Measurements from ENCODE around the gene RAD50.
"Not testable (repeated sequence)": the region's sequence is repeated elsewhere in the genome, so short reads cannot be mapped to it uniquely, and the experiment has no call there.

DNA sequence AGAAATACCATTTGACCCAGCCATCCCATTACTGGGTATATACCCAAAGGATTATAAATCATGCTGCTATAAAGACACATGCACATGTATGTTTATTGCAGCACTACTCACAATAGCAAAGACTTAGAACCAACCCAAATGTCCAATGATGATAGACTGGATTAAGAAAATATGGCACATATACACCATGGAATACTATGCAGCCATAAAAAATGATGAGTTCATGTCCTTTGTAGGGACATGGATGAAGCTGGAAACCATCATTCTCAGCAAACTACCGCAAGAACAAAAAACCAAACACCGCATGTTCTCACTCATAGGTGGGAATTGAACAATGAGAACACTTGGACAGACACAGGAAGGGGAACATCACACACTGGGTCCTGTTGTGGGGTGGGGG is 27.8 kb downstream of the RAD50 start:
- TF ChIP-seq, protein P1, sequence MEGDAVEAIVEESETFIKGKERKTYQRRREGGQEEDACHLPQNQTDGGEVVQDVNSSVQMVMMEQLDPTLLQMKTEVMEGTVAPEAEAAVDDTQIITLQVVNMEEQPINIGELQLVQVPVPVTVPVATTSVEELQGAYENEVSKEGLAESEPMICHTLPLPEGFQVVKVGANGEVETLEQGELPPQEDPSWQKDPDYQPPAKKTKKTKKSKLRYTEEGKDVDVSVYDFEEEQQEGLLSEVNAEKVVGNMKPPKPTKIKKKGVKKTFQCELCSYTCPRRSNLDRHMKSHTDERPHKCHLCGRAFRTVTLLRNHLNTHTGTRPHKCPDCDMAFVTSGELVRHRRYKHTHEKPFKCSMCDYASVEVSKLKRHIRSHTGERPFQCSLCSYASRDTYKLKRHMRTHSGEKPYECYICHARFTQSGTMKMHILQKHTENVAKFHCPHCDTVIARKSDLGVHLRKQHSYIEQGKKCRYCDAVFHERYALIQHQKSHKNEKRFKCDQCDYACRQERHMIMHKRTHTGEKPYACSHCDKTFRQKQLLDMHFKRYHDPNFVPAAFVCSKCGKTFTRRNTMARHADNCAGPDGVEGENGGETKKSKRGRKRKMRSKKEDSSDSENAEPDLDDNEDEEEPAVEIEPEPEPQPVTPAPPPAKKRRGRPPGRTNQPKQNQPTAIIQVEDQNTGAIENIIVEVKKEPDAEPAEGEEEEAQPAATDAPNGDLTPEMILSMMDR (conservative IDR thresholded peaks at IDR 0.05; ENCODE audit: low read depth, low read length) = not testable (repeated sequence)
- TF ChIP-seq POLR2A (IDR thresholded peaks at IDR 0.05; ENCODE audit: low read depth, low read length); RAD21 (IDR thresholded peaks at IDR 0.05; ENCODE audit: low read length); FOS (IDR thresholded peaks at IDR 0.05; ENCODE audit: low read depth, low read length); MXI1 (IDR thresholded peaks at IDR 0.05; ENCODE audit: borderline replicate concordance, low read depth, low read length); BHLHE40 (IDR thresholded peaks at IDR 0.05; ENCODE audit: low read depth, low read length); MAFK (IDR thresholded peaks at IDR 0.05; ENCODE audit: low read depth, low read length); CHD1 (IDR thresholded peaks at IDR 0.05; ENCODE audit: low read depth, low read length); MAZ (IDR thresholded peaks at IDR 0.05; ENCODE audit: borderline replicate concordance, low read depth, low read length); NFE2L2 (IDR thresholded peaks at IDR 0.05; ENCODE audit: low read depth, low read length); SMC3 (IDR thresholded peaks at IDR 0.05; ENCODE audit: low read depth, low read length): not testable (repeated sequence)
- TF ChIP-seq, protein P2, sequence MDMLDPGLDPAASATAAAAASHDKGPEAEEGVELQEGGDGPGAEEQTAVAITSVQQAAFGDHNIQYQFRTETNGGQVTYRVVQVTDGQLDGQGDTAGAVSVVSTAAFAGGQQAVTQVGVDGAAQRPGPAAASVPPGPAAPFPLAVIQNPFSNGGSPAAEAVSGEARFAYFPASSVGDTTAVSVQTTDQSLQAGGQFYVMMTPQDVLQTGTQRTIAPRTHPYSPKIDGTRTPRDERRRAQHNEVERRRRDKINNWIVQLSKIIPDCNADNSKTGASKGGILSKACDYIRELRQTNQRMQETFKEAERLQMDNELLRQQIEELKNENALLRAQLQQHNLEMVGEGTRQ (IDR thresholded peaks at IDR 0.05; ENCODE audit: low read depth, low read length) = not testable (repeated sequence)

All from IMR-90 (cell line).